ENCODE data around the gene EVX1. TPM values are rescaled to one million over a fixed set of nuclear protein-coding genes. Genes with fewer than 3 reads are reported as not detected.

EVX1 gene
- total and polyA plus RNA-seq, 2 of the 8 experiments (the other 6 are each of a cell fraction or from before 2014, with no cell fraction given), result not detected

- Histone ChIP-seq H3K9ac (replicated peaks in 1 of 4; ENCODE audit: extremely low read depth in 1 of 4, low read depth in 3 of 4, low read length in 3 of 4) (no peak overlapping the region), H2AFZ (ENCODE audit: low read length) (no peak overlapping the region), H3K4me1 (replicated peaks in 1 of 4; ENCODE audit: control insufficient read depth in 3 of 4, insufficient read depth in 4 of 4, low read length in 3 of 4) (no peaks in the 10 kb centered on the region), H3K27ac (ENCODE audit: low read depth, low read length) (no peak overlapping the region), H3K23me2 (ENCODE audit: low read depth, low read length) (no peaks in the 10 kb centered on the region; the same call in 1 of the 2 replicates), H2BK20ac (ENCODE audit: low read length) (no peak overlapping the region), H3K18ac (ENCODE audit: extremely low read depth, low read length) (no peak overlapping the region), H4K8ac (ENCODE audit: extremely low read depth, insufficient read depth, low read length) (no peak overlapping the region), H4K20me1 (replicated peaks in 1 of 2; ENCODE audit: control insufficient read depth in 1 of 2, insufficient read depth in 2 of 2, low read length in 2 of 2) (no peaks in the 10 kb centered on the region), H2BK12ac (ENCODE audit: low read depth, low read length) (no peak overlapping the region), H3K14ac (ENCODE audit: insufficient read length) (no peak overlapping the region), H2BK5ac (ENCODE audit: low read depth, low read length) (no peak overlapping the region), H3K79me2 (ENCODE audit: control insufficient read depth in 1 of 2, insufficient read depth in 2 of 2, low read length in 2 of 2) (no peaks in the 10 kb centered on the region), H2BK120ac (replicated peaks; ENCODE audit: low read depth, low read length) (no peak overlapping the region), H3K4me3 (ENCODE audit: extremely low read depth in 1 of 4, insufficient read depth in 2 of 4, low read depth in 3 of 4, low read length in 4 of 4) (no peak overlapping the region), H3K9me3 (ENCODE audit: insufficient read depth in 2 of 2, low read depth in 1 of 2, low read length in 1 of 2) (no peaks in the 10 kb centered on the region), H2AK5ac (ENCODE audit: low read depth, low read length) (no peak overlapping the region), H4K91ac (replicated peaks; ENCODE audit: insufficient read length, low read length) (no peak overlapping the region), H2BK15ac (ENCODE audit: low read length) (no peak overlapping the region), H3K4ac (replicated peaks; ENCODE audit: insufficient read length, low read depth, low read length) (no peak overlapping the region), H3K27me3 (replicated peaks in 1 of 4; ENCODE audit: control insufficient read depth in 3 of 4, extremely low read depth in 1 of 4, insufficient read depth in 3 of 4, low read length in 3 of 4) (no peaks in the 10 kb centered on the region), H4K5ac (ENCODE audit: insufficient read length, low read depth, low read length) (no peak overlapping the region), H3K4me2 (ENCODE audit: insufficient read depth in 1 of 2, low read depth in 2 of 2, low read length in 2 of 2) (no peak overlapping the region), H3K56ac (replicated peaks; ENCODE audit: insufficient read length, low read depth, low read length) (no peak overlapping the region), H3K79me1 (ENCODE audit: low read depth, low read length) (no peaks in the 10 kb centered on the region), H3K36me3 (ENCODE audit: control insufficient read depth in 2 of 4, insufficient read depth in 4 of 4, low read length in 3 of 4) (no peaks in the 10 kb centered on the region), H3K23ac (ENCODE audit: insufficient read length) (no peak overlapping the region)
- FAIRE-seq (no peak), DNase-seq (ENCODE audit: low read depth in 1 of 2, low spot score in 2 of 2) (no peak)
- CTCF ChIA-PET (ENCODE audit: partially characterized antibody), result interaction anchor here (1.1 kb wide), 1 partner anchor 27 kb away, joined by 3 read pairs; no protein-coding TSS in a partner anchor
- TF ChIP-seq POLR2A (IDR thresholded peaks at IDR 0.05; ENCODE audit: control extremely low read depth in 1 of 2, low read depth in 2 of 2, low read length in 2 of 2), result no peak
- TF ChIP-seq TEAD4 (IDR thresholded peaks at IDR 0.05; ENCODE audit: low read depth, low read length), result no peak
- no peak for TF ChIP-seq TBP (IDR thresholded peaks at IDR 0.05; ENCODE audit: low read depth, low read length)
- no peak for TF ChIP-seq MAFK (IDR thresholded peaks at IDR 0.05; ENCODE audit: low read depth, low read length)
- no peak for TF ChIP-seq YY1 (IDR thresholded peaks at IDR 0.05; ENCODE audit: low read depth, low read length)
- no peak for TF ChIP-seq SP1 (IDR thresholded peaks at IDR 0.05; ENCODE audit: low read depth, low read length)
- TF ChIP-seq HDAC2 (IDR thresholded peaks at IDR 0.05; ENCODE audit: borderline replicate concordance in 1 of 2, low read depth in 2 of 2, low read length in 2 of 2), result no peak
- TF ChIP-seq SAP30 (IDR thresholded peaks at IDR 0.05; ENCODE audit: insufficient read depth, insufficient replicate concordance, low read length), result no peak
- TF ChIP-seq SIN3A (conservative IDR thresholded peaks at IDR 0.05 in 1 of 2, IDR thresholded peaks at IDR 0.05 in 1 of 2; ENCODE audit: low read depth in 1 of 2, low read length in 2 of 2), result no peak
- no peak for TF ChIP-seq E2F6 (IDR thresholded peaks at IDR 0.05)
- no peak for TF ChIP-seq SIRT6 (IDR thresholded peaks at IDR 0.05; ENCODE audit: low read length)
- POLR2A ChIA-PET (ENCODE audit: partially characterized antibody), result no interaction called here
- 94% methylated on average over 4 of the region's 4 CpGs; no CpG with 5 or more reads in 1 of the 2 experiments for WGBS, 2 experiments (ENCODE audit: extremely low coverage in 1 of 2, insufficient coverage in 1 of 2, insufficient read length in 1 of 2, insufficient replicate concordance in 2 of 2, low coverage in 1 of 2, low lambda C conversion rate in 2 of 2, missing lambda C conversion rate in 1 of 2)
These were observed 19.5 kb downstream of the EVX1 start for GRCh38 chr7:27262121-27262520.

Data from H1 (cell line).